Neuronal stem cell (in vitro differentiated cells): Measurements from ENCODE around the gene DOCK3.

Experiments
- DNase-seq: peaks from one replicate; pipeline ENCODE4 v3.0.0-alpha.2; 2013; ENCODE audit warnings: low spot score
- H2AFZ ChIP-seq: one replicate; pipeline ENCODE4 v1.6.1; 2013; ENCODE audit warnings: mild to moderate bottlenecking, low read length, inconsistent platforms
- H2AK5ac ChIP-seq: 2 replicates; pipeline ENCODE4 v1.6.1; 2013; ENCODE audit warnings: low read depth, mild to moderate bottlenecking, inconsistent platforms, low read length, moderate library complexity, mixed read lengths
- H2BK120ac ChIP-seq: 2 replicates; pipeline ENCODE4 v1.6.1; 2013; ENCODE audit warnings: low read depth, mild to moderate bottlenecking, inconsistent platforms, low read length, moderate library complexity, mixed read lengths
- H2BK12ac ChIP-seq: one replicate; pipeline ENCODE4 v1.6.1; 2013; ENCODE audit warnings: low read length, inconsistent platforms
- H2BK15ac ChIP-seq: 2 replicates; pipeline ENCODE4 v1.6.1; 2013; ENCODE audit warnings: mild to moderate bottlenecking, low read length, inconsistent platforms, mixed read lengths
- H2BK5ac ChIP-seq: one replicate; pipeline ENCODE4 v1.6.1; 2013; ENCODE audit warnings: inconsistent platforms, mild to moderate bottlenecking, low read length, moderate library complexity
- H3K14ac ChIP-seq: one replicate; pipeline ENCODE4 v1.6.1; 2013; ENCODE audit warnings: low read length, inconsistent platforms
- H3K18ac ChIP-seq: 2 replicates; pipeline ENCODE4 v1.6.1; 2013; ENCODE audit warnings: low read length, inconsistent platforms
- H3K23ac ChIP-seq: 2 replicates; pipeline ENCODE4 v1.6.1; 2013; ENCODE audit warnings: low read depth, mild to moderate bottlenecking, mixed read lengths, low read length, inconsistent platforms; ENCODE audit not compliant: poor library complexity
- H3K27ac ChIP-seq: replicated peaks from 3 replicates; pipeline ENCODE4 v1.5.1; 2013; ENCODE audit warnings: low read length, inconsistent platforms
- H3K27me3 ChIP-seq, 3 experiments: 2 replicates each; pipeline ENCODE4 v1.6.1; 2013; ENCODE audit warnings: low read length in 3 of 3, mild to moderate bottlenecking in 2 of 3, inconsistent platforms in 1 of 3, low read depth in 1 of 3, mixed read lengths in 1 of 3, moderate library complexity in 1 of 3; ENCODE audit not compliant: control insufficient read depth in 3 of 3, insufficient read depth in 3 of 3
- H3K36me3 ChIP-seq, 2 donors: replicated peaks in 1 of 2; 2 replicates each; pipeline ENCODE4 v1.6.1; 2013; ENCODE audit warnings: low read length in 2 of 2; ENCODE audit not compliant: control insufficient read depth in 2 of 2, insufficient read depth in 2 of 2
- H3K4ac ChIP-seq: 2 replicates; pipeline ENCODE4 v1.6.1; 2013; ENCODE audit warnings: inconsistent platforms, mild to moderate bottlenecking, low read length, moderate library complexity
- H3K4me1 ChIP-seq, 2 donors: 1 replicate in 1 of 2; 2 replicates in 1 of 2; pipeline ENCODE4 v1.6.1; 2013; ENCODE audit warnings: low read length in 2 of 2, low read depth in 1 of 2; ENCODE audit not compliant: control insufficient read depth in 2 of 2, insufficient read depth in 1 of 2
- H3K4me2 ChIP-seq: one replicate; pipeline ENCODE4 v1.6.1; 2013; ENCODE audit warnings: mild to moderate bottlenecking, low read length, inconsistent platforms; ENCODE audit not compliant: insufficient read depth, poor library complexity, severe bottlenecking
- H3K4me3 ChIP-seq, 2 donors: 2 replicates each; pipeline ENCODE4 v1.5.1; 2013; ENCODE audit warnings: low read length in 2 of 2, mild to moderate bottlenecking in 2 of 2, inconsistent platforms in 1 of 2, moderate library complexity in 1 of 2
- H3K79me1 ChIP-seq: one replicate; pipeline ENCODE4 v1.6.1; 2013; ENCODE audit warnings: low read depth, mild to moderate bottlenecking, inconsistent platforms, low read length, moderate library complexity
- H3K9ac ChIP-seq: one replicate; pipeline ENCODE4 v1.6.1; 2013; ENCODE audit warnings: mild to moderate bottlenecking, low read depth, low read length, inconsistent platforms; ENCODE audit not compliant: poor library complexity
- H3K9me3 ChIP-seq, 2 donors: replicated peaks in 1 of 2; 2 replicates each; pipeline versions ENCODE3 to v1.6.1; 2013; ENCODE audit warnings: low read length in 2 of 2, mild to moderate bottlenecking in 2 of 2, inconsistent platforms in 1 of 2, low read depth in 1 of 2, mixed read lengths in 1 of 2, moderate library complexity in 1 of 2; ENCODE audit not compliant: control insufficient read depth in 2 of 2, insufficient read depth in 1 of 2
- H4K8ac ChIP-seq: one replicate; pipeline ENCODE4 v1.6.1; 2013; ENCODE audit warnings: low read depth, mild to moderate bottlenecking, inconsistent platforms, low read length, moderate library complexity
- H4K91ac ChIP-seq: one replicate; pipeline ENCODE4 v1.6.1; 2013; ENCODE audit warnings: low read length, low read depth, mild to moderate bottlenecking, inconsistent platforms; ENCODE audit not compliant: poor library complexity
- WGBS, 2 donors: extraction: QIAGEN DNeasy Blood & Tissue Kit; methylation state at CpG; one replicate each; pipeline ENCODE4 v1.1.7; 2013; ENCODE audit warnings: missing lambda C conversion rate in 2 of 2, mixed read lengths in 1 of 2; ENCODE audit not compliant: insufficient read length in 2 of 2, insufficient replicate concordance in 1 of 2; ENCODE audit errors: extremely low coverage in 2 of 2; 5-methylcytosine and 5-hydroxymethylcytosine counted together

DOCK3 gene

DNA sequence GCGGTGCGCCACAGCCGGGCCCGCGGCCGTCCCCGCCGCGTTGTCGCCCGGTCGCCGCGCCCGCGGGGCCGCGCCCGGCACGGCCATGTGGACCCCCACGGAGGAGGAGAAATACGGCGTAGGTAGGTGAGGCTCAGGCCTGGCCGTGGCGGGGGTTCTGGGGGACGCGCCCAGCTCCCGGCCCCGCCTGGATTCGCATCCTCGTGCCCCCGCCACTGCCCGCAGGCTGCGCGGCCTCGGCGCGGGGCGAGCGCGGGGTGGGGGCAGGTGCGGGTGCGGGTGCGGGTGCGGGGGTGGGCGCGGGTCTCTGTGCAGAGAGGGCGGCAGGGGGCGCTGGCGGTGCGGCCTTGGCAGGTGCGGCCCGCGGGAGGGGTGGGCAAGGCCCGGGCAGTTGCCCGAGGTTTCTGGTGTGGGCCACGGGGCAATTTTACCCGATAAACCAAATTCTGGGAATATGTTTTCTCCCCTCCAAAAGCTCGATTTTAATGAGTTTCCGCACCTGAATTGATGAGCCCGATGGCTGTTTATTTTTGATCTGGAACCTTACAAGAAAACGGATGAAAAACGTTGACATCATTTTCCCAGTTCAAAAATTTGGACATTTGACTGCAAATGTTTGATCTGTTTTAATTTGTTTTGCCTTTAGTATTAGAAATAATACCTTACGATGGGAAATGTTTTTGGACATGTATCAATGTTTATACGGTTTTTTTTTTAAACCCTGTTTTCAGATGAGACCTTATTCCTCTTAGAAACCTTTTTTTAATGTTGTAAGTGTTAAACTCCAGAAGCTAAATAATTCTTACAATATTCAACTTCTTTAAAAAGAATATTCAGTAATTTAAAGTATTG, 678 bp downstream of the DOCK3 start:
- WGBS, 2 donors: no CpG with 5 or more reads among the region's 65 CpGs
- Histone ChIP-seq H2BK5ac (peak overlapping the region; percentile 72), H3K27ac (peak overlapping the region; percentile 56), H2AFZ (peak overlapping the region; percentile 89), H3K4me3 (peak overlapping the region; percentile 48 to 99), H3K36me3 (no peaks in the 10 kb centered on the region), H3K14ac (no peak overlapping the region), H3K23ac (no peak overlapping the region), H3K79me1 (no peaks in the 10 kb centered on the region), H2BK120ac (no peak overlapping the region), H3K9ac (peak overlapping the region; percentile 96), H2AK5ac (no peak overlapping the region), H2BK15ac (peak overlapping the region; percentile 0), H4K8ac (no peak overlapping the region), H3K4ac (peak overlapping the region; percentile 93), H3K9me3 (no peaks in the 10 kb centered on the region), H4K91ac (peak overlapping the region; percentile 25), H3K27me3 (peaks cover 0 to 80% (median 3%) of the 10 kb centered on the region in 3 experiments), H3K4me1 (peaks cover 0 to 5% of the 10 kb centered on the region in 2 donors), H3K18ac (peak overlapping the region; percentile 96), H3K4me2 (peak overlapping the region; percentile 87), H2BK12ac (no peak overlapping the region)
- peak; percentile 56 for DNase-seq

DNA sequence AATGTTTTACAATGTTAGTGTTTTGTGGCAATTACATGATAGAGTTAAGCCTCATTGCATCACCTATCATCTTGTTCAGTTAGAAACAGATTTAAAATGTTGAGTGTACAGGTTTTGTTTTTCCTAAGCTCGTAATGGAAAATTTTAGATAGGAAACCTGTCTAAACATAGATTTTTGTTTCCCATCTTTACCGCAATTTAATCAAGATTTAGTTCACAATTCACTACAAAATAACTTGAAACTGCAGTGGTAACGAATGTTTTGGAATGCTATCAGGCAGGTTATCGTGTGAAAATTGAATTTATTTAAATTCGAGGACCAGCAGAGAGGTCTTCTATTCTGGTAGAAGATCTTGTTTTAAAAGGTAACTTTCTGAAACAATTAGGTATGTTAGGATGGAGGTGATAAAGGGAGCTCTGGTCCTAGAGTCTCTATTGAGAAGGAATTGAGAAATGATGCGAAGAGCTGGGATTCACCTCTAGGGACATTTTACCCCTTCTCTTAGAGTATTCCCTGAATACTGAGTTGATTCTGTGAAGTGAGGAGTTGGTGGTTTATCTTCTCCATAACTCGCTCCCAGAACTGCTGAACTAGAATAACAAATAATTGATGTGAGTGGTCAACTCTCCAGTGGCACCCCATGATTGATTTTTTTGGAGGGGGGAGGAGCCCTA, 1.4 kb downstream of the DOCK3 start:
- Histone ChIP-seq H3K4me3 (no peak overlapping the region), H3K27me3 (peaks cover 0 to 79% (median 3%) of the 10 kb centered on the region in 3 experiments)

DNA sequence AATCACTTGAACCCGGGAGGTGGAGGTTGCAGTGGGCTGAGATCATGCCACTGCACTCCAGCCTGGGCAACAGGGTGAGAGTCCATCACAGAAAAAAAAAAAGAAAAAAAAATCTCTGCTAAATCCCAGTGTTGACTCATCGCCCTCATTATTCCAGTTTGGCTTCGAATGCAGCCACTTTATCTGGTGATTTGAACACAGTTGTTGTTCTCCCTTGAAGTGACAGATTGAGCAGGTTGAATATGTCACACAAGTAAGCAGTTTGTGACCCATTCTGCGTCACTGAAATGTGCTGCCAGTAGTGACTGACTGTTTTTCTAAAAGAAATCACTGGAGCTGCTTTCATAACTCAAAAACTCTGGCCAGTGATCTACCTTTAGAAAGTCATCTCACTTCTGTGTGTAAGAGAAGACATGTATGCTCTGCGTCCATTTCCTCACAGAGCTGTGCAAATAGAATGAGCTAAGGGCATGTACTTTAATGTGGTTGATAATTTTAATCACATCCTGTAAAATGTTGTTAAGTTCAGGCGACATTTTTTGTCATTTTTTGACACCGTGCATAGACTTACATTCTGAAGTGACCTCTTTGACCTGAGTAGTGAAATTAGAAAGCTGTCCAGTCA, 12.5 kb downstream of the DOCK3 start:
- no peak overlapping the region for H2AFZ ChIP-seq
- WGBS, 2 donors: no CpG with 5 or more reads among the region's 7 CpGs
- H3K27me3 ChIP-seq: peaks cover 0 to 13% (median 0%) of the 10 kb centered on the region in 3 experiments

More for the DNA sequence above, 1.4 kb downstream of the DOCK3 start:
- no peak overlapping the region for H3K18ac ChIP-seq
- H2BK15ac ChIP-seq: no peak overlapping the region
- no peaks in the 10 kb centered on the region for H3K9me3 ChIP-seq
- no peak for DNase-seq
- no peak overlapping the region for H2AFZ ChIP-seq
- no peak overlapping the region for H2BK120ac ChIP-seq
- H3K27ac ChIP-seq: no peak overlapping the region
- H4K91ac ChIP-seq: no peak overlapping the region
- H3K14ac ChIP-seq: no peak overlapping the region
- H2BK5ac ChIP-seq: no peak overlapping the region
- no peak overlapping the region for H3K4me2 ChIP-seq
- H3K4me1 ChIP-seq: peaks cover 0 to 5% of the 10 kb centered on the region in 2 donors
- no peak overlapping the region for H2BK12ac ChIP-seq
- H3K9ac ChIP-seq: no peak overlapping the region
- no peak overlapping the region for H2AK5ac ChIP-seq
- no peak overlapping the region for H3K23ac ChIP-seq
- H4K8ac ChIP-seq: no peak overlapping the region
- no peaks in the 10 kb centered on the region for H3K36me3 ChIP-seq
- H3K4ac ChIP-seq: no peak overlapping the region
- no peaks in the 10 kb centered on the region for H3K79me1 ChIP-seq
- no CpG with 5 or more reads among the region's 7 CpGs for WGBS, 2 donors

DNA sequence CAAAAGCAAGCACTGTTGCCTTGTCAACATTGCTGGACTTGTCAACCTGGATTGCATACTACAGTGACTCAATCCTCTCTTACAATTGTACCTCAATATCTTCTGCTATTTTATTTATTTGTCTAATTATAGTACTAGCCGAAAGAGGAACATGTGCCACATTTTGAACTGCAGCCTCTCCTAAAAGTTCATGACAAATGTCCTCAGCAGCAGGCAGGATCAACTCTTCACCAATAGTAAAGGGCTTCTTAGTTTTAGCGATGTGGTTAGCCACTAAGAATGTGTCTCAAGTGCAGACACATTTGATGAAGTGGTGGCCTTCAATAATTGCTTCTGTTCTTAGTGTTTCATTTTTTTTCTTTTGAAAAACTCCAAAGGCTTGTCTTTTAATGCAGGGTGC, 13.2 kb downstream of the DOCK3 start:
- no peak overlapping the region for H2BK120ac ChIP-seq
- no peak overlapping the region for H2AFZ ChIP-seq
- no peak overlapping the region for H2BK5ac ChIP-seq
- H3K27ac ChIP-seq: no peak overlapping the region
- peaks cover 1% of the 10 kb centered on the region for H3K79me1 ChIP-seq
- no peak overlapping the region for H3K9ac ChIP-seq
- H2BK15ac ChIP-seq: no peak overlapping the region
- H3K18ac ChIP-seq: no peak overlapping the region
- peaks cover 0 to 13% (median 0%) of the 10 kb centered on the region in 3 experiments for H3K27me3 ChIP-seq
- H3K4me2 ChIP-seq: no peak overlapping the region
- no peak overlapping the region for H4K8ac ChIP-seq
- H3K9me3 ChIP-seq: peaks cover 0 to 2% of the 10 kb centered on the region in 2 donors
- H3K14ac ChIP-seq: no peak overlapping the region
- H2BK12ac ChIP-seq: no peak overlapping the region
- H2AK5ac ChIP-seq: no peak overlapping the region
- no peak overlapping the region for H3K23ac ChIP-seq
- H4K91ac ChIP-seq: no peak overlapping the region
- H3K4me1 ChIP-seq: no peaks in the 10 kb centered on the region
- no peak overlapping the region for H3K4ac ChIP-seq
- no peaks in the 10 kb centered on the region for H3K36me3 ChIP-seq
- DNase-seq: no peak
- no CpG with 5 or more reads among the region's 2 CpGs for WGBS, 2 donors
- H3K4me3 ChIP-seq: no peak overlapping the region

More for the DNA sequence above, 12.5 kb downstream of the DOCK3 start:
- Histone ChIP-seq H2BK12ac (no peak overlapping the region), H3K4me3 (no peak overlapping the region), H2BK5ac (no peak overlapping the region), H4K8ac (no peak overlapping the region), H2AK5ac (no peak overlapping the region), H3K23ac (no peak overlapping the region), H2BK15ac (no peak overlapping the region), H3K79me1 (peaks cover under 1% of the 10 kb centered on the region), H3K36me3 (no peaks in the 10 kb centered on the region), H3K4me2 (no peak overlapping the region), H3K27ac (no peak overlapping the region), H3K4me1 (no peaks in the 10 kb centered on the region), H2BK120ac (no peak overlapping the region), H4K91ac (no peak overlapping the region), H3K14ac (no peak overlapping the region), H3K18ac (no peak overlapping the region), H3K9ac (no peak overlapping the region), H3K9me3 (peaks cover 0 to 2% of the 10 kb centered on the region in 2 donors), H3K4ac (no peak overlapping the region)
- no peak for DNase-seq
